Urothelium cell line (cell line): ENCODE data around the gene PLPP3.

Source experiments
- DNase-seq: peaks from one replicate; pipeline ENCODE4 v3.0.0; 2011; ENCODE audit warnings: low spot score, mixed read lengths
- FAIRE-seq: peaks from 2 replicates; lab custom pipeline; 2011; peaks lifted over from hg19 to GRCh38; lab: Jason Lieb, UNC

PLPP3 gene

GRCh38 chr1:56446531-56447098 is 132.7 kb downstream of the PLPP3 start:
- FAIRE-seq (no peak), DNase-seq (no peak)

DNA sequence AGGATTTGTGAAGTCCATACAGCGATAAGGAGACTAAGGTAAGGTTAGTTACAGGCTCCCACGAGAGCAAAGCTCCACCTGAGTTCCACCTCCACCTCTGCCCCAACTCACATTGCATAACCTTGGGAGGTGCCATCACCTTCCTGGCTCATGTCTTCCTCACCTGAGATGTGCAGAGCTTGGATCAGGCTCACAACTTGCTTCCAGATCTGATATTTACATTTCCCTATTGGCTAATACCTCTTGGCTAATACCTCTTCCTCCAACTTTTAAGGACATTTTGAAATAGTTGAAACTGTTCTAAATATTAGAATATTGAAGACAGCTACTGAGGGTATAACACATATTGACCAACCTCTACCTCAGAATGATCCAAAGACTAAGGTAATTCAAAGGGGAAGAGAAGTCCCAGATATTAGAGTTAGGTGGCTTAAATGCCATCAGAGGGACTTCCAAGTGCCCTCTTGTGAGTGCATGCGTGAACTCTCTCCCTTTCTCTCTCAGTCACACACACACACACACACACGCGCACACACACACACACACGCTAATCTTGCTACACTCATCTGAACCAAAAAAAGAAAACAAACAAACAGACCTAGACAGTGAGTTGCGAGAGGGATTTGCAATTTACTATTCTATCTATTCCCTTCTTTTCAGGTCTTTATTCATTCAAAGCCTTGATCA is 134.3 kb downstream of the PLPP3 start:
- DNase-seq (no peak), FAIRE-seq (no peak)
